Measurements from ENCODE around the gene C5orf46.

- TF ChIP-seq RAD21 (conservative IDR thresholded peaks at IDR 0.05 in 1 of 2, IDR thresholded peaks at IDR 0.05 in 1 of 2): no peak
- TF ChIP-seq CTCF (IDR thresholded peaks at IDR 0.05): no peak
- TF ChIP-seq POLR2AphosphoS2 (conservative IDR thresholded peaks at IDR 0.05; ENCODE audit: low read length): no peak
- TF ChIP-seq POLR2A (IDR thresholded peaks at IDR 0.05; ENCODE audit: low read length): no peak
- TF ChIP-seq SREBF2 (IDR thresholded peaks at IDR 0.05): no peak
- TF ChIP-seq, protein P1, sequence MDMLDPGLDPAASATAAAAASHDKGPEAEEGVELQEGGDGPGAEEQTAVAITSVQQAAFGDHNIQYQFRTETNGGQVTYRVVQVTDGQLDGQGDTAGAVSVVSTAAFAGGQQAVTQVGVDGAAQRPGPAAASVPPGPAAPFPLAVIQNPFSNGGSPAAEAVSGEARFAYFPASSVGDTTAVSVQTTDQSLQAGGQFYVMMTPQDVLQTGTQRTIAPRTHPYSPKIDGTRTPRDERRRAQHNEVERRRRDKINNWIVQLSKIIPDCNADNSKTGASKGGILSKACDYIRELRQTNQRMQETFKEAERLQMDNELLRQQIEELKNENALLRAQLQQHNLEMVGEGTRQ (IDR thresholded peaks at IDR 0.05): no peak
- TF ChIP-seq EP300 (IDR thresholded peaks at IDR 0.05): no peak
- TF ChIP-seq RNF2 (IDR thresholded peaks at IDR 0.05; ENCODE audit: borderline replicate concordance, low read depth): no peak
- no peak for TF ChIP-seq GATA3 (IDR thresholded peaks at IDR 0.05; ENCODE audit: borderline replicate concordance)
- TF ChIP-seq ZNF302 (CRISPR knock-in tag; IDR thresholded peaks at IDR 0.05): no peak
- TF ChIP-seq NFE2L2 (conservative IDR thresholded peaks at IDR 0.05; ENCODE audit: low read length): no peak
- TF ChIP-seq NR3C1 (IDR thresholded peaks at IDR 0.05): no peak
- TF ChIP-seq, protein P2, sequence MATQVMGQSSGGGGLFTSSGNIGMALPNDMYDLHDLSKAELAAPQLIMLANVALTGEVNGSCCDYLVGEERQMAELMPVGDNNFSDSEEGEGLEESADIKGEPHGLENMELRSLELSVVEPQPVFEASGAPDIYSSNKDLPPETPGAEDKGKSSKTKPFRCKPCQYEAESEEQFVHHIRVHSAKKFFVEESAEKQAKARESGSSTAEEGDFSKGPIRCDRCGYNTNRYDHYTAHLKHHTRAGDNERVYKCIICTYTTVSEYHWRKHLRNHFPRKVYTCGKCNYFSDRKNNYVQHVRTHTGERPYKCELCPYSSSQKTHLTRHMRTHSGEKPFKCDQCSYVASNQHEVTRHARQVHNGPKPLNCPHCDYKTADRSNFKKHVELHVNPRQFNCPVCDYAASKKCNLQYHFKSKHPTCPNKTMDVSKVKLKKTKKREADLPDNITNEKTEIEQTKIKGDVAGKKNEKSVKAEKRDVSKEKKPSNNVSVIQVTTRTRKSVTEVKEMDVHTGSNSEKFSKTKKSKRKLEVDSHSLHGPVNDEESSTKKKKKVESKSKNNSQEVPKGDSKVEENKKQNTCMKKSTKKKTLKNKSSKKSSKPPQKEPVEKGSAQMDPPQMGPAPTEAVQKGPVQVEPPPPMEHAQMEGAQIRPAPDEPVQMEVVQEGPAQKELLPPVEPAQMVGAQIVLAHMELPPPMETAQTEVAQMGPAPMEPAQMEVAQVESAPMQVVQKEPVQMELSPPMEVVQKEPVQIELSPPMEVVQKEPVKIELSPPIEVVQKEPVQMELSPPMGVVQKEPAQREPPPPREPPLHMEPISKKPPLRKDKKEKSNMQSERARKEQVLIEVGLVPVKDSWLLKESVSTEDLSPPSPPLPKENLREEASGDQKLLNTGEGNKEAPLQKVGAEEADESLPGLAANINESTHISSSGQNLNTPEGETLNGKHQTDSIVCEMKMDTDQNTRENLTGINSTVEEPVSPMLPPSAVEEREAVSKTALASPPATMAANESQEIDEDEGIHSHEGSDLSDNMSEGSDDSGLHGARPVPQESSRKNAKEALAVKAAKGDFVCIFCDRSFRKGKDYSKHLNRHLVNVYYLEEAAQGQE (IDR thresholded peaks at IDR 0.05): no peak
- no peak for TF ChIP-seq MAFK (IDR thresholded peaks at IDR 0.05; ENCODE audit: partially characterized antibody)
Measured at GRCh38 chr5:147852365-147852764, 54.0 kb downstream of the C5orf46 start.

Measured in A549 (cell line).